Kidney (tissue), 14 donors: ENCODE results near the gene ZNF860. TPM values are rescaled to one million over a fixed set of nuclear protein-coding genes. Genes with fewer than 3 reads are reported as not detected.

Source experiments
- DNase-seq, 5 donors: peaks; one replicate each; pipeline ENCODE4 v3.0.0-alpha.2; 2013 to 2020
- FAIRE-seq: peaks from 2 replicates; lab custom pipeline; 2012; peaks lifted over from hg19 to GRCh38; lab: Jason Lieb, UNC
- H3K27ac ChIP-seq, 2 donors: one replicate each; pipeline ENCODE4 v1.7.0; 2013; ENCODE audit warnings: low read depth in 2 of 2, low read length in 2 of 2, inconsistent platforms in 1 of 2
- H3K27me3 ChIP-seq: one replicate; pipeline ENCODE4 v1.7.1; 2013; ENCODE audit warnings: low read length, inconsistent platforms; ENCODE audit not compliant: control insufficient read depth, insufficient read depth
- H3K36me3 ChIP-seq, 3 donors: one replicate each; pipeline versions ENCODE4 v1.7.0 to v1.7.1; 2013; ENCODE audit warnings: low read length in 3 of 3, control low read depth in 1 of 3, inconsistent platforms in 1 of 3; ENCODE audit not compliant: insufficient read depth in 3 of 3, control insufficient read depth in 2 of 3
- H3K4me1 ChIP-seq, 3 donors: one replicate each; pipeline versions ENCODE4 v1.7.0 to v1.7.1; 2013; ENCODE audit warnings: low read length in 3 of 3, inconsistent platforms in 1 of 3, low read depth in 1 of 3; ENCODE audit not compliant: control insufficient read depth in 2 of 3, insufficient read depth in 2 of 3
- H3K4me3 ChIP-seq, 3 donors: one replicate each; pipeline versions ENCODE4 v1.7.0 to v1.8.1; 2013; ENCODE audit warnings: low read length in 3 of 3, control low read depth in 1 of 3, inconsistent platforms in 1 of 3
- H3K9ac ChIP-seq, 3 donors: one replicate each; pipeline versions ENCODE4 v1.7.0 to v1.7.1; 2013; ENCODE audit warnings: low read length in 3 of 3, control low read depth in 1 of 3, inconsistent platforms in 1 of 3
- H3K9me3 ChIP-seq, 3 donors: one replicate each; pipeline versions ENCODE4 v1.7.0 to v1.7.1; 2013; ENCODE audit warnings: low read length in 3 of 3, control low read depth in 1 of 3, inconsistent platforms in 1 of 3; ENCODE audit not compliant: control insufficient read depth in 2 of 3, insufficient read depth in 1 of 3
- intact Hi-C: fragments of 100-400 bp; cut with DNase I; formaldehyde crosslinking; loops from one replicate; pipeline ENCODE4 v1.11.1; 2022
- polyA plus RNA-seq: library from polyadenylated mRNA; stranded (reverse); fragments of 350-450 nt; fragmentation: Illumina TruSeq; extraction: RNeasy Lipid Tissue Mini Kit (QIAGEN cat#74804); gene quantifications from one replicate; pipeline ENCODE4 v1.2.3, GENCODE V29; 2014; ENCODE audit warnings: low read depth, low replicate concordance; ENCODE audit not compliant: insufficient read depth
- total RNA-seq: library from RNA; stranded (reverse); fragmentation: NEBNext Ultra II Directional; extraction: Animal tissue kit (Norgen Biotek cat#: 25700); gene quantifications from one replicate; pipeline ENCODE4 v1.2.1, GENCODE V29; 2021
- TF ChIP-seq, protein P1 (sequence below): IDR thresholded peaks from 3 replicates; pipeline ENCODE4 v1.5.1; 2012; ENCODE audit warnings: mild to moderate bottlenecking, moderate library complexity, borderline replicate concordance; ENCODE audit not compliant: insufficient read depth; ENCODE audit errors: extremely low read depth
- donor health status: control.
- donor health status: control.
- donor health status: control.
- donor health status: control.
- donor health status: control.
- donor health status: DM: yes; HTN: yes; CAD: no.
- donor health status: Normal renal cell carcinoma (clear cell type).

Gene ZNF860
- total and polyA plus RNA-seq, 2 donors from 2014 or later: 0.84 to 5.9 TPM

DNA sequence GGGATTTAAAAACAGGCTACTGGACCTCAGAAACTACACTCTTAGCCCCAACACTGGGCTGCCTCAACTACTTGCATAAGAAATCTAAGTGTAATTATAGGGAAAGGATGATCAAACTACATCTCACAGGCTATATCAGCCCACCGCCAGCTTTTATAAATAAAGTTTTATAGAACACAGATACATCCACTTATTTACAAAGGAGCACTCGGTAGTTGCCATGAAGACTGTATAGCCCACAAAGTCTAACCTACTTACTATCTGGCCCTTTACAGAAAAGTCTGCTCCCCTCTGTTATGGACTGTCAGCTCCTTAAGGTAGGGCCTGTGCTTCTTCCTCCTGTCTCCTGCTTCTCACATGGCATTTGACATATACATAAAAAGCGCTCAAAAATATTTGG, 9.9 kb upstream of the ZNF860 start:
- no peaks in the 10 kb centered on the region for H3K9me3 ChIP-seq
- H3K4me3 ChIP-seq: no peak overlapping the region
- no peak for FAIRE-seq
- peaks cover 6 to 28% (median 7%) of the 10 kb centered on the region in 3 donors for H3K4me1 ChIP-seq
- intact Hi-C loops: no loop called here
- no peak overlapping the region for H3K9ac ChIP-seq
- H3K36me3 ChIP-seq: no peaks in the 10 kb centered on the region
- DNase-seq: no peak
- H3K27ac ChIP-seq: no peak overlapping the region
- TF ChIP-seq, protein P1, sequence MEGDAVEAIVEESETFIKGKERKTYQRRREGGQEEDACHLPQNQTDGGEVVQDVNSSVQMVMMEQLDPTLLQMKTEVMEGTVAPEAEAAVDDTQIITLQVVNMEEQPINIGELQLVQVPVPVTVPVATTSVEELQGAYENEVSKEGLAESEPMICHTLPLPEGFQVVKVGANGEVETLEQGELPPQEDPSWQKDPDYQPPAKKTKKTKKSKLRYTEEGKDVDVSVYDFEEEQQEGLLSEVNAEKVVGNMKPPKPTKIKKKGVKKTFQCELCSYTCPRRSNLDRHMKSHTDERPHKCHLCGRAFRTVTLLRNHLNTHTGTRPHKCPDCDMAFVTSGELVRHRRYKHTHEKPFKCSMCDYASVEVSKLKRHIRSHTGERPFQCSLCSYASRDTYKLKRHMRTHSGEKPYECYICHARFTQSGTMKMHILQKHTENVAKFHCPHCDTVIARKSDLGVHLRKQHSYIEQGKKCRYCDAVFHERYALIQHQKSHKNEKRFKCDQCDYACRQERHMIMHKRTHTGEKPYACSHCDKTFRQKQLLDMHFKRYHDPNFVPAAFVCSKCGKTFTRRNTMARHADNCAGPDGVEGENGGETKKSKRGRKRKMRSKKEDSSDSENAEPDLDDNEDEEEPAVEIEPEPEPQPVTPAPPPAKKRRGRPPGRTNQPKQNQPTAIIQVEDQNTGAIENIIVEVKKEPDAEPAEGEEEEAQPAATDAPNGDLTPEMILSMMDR: no peak
- no peaks in the 10 kb centered on the region for H3K27me3 ChIP-seq

DNA sequence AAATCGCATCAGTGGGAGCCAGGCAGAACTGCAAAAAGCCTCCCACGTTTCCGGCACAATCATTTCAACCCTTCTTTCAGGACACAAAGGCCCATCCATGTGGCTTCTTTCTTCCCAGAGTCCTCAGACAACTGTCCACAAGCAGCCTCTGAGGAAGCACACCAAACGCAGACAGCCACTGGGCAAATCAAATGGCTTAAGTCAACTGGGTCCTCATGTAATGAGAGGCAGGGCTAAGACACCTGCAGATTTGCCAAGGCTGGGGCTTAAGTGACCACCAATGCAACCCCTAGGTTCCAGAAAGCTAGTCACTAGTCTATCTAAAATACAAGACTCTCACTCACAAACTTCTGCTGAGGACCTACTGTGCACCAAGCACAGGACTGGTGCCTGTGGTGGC, 8.5 kb upstream of the ZNF860 start:
- intact Hi-C loops: no loop called here
- Histone ChIP-seq H3K4me1 (peaks cover 6 to 19% (median 7%) of the 10 kb centered on the region in 3 donors), H3K9ac (no peak overlapping the region), H3K27ac (no peak overlapping the region), H3K9me3 (no peaks in the 10 kb centered on the region), H3K27me3 (no peaks in the 10 kb centered on the region), H3K36me3 (no peaks in the 10 kb centered on the region), H3K4me3 (no peak overlapping the region)
- TF ChIP-seq, protein P1: no peak
- DNase-seq: no peak
- no peak for FAIRE-seq

DNA sequence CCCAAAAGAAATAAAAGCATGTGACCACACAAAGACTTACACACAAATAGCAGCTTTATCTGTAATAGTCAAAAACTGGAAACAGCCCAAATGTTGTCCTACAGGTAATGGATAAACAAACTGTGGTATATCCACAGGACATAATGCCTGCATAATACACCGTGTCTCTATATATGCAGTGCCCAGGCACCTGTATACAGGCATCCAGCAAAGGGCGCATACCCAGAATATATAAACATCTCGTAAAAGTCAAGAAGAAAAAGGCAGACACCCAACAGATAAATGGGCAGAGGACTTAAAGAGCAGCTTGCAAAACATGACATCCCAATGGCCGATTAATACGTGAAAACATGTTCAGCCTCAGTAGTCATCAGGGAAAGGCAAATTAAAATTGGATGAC, 7.7 kb upstream of the ZNF860 start:
- FAIRE-seq (no peak), DNase-seq (no peak)
- no peak overlapping the region for H3K9ac ChIP-seq
- H3K9me3 ChIP-seq: no peaks in the 10 kb centered on the region
- TF ChIP-seq, protein P1: no peak
- intact Hi-C loops: no loop called here
- H3K4me1 ChIP-seq: peaks cover under 1 to 16% (median 6%) of the 10 kb centered on the region in 3 donors
- H3K4me3 ChIP-seq: no peak overlapping the region
- H3K27me3 ChIP-seq: no peaks in the 10 kb centered on the region
- no peak overlapping the region for H3K27ac ChIP-seq
- H3K36me3 ChIP-seq: no peaks in the 10 kb centered on the region

DNA sequence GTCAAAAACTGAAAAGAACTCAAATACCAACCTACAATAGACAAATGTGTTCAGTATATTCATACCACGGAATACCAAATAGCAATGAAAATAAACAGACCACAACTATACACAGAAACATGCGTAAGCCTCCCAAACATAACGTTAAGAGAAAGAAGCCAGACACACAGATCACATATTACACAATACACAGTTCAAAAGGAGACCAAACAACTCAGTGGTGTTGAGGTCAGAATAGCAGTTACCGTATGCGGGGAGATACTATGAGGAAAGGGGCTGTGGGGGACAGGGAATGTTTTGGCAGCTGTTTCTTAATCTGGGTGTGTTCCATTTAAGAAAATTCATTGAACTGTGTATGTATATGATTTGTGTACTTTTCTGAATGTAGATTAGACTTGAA, 7.1 kb upstream of the ZNF860 start:
- no peak for DNase-seq
- Histone ChIP-seq H3K9me3 (no peaks in the 10 kb centered on the region), H3K36me3 (no peaks in the 10 kb centered on the region), H3K4me1 (peaks cover 0 to 15% (median 2%) of the 10 kb centered on the region in 3 donors), H3K9ac (no peak overlapping the region), H3K4me3 (no peak overlapping the region), H3K27ac (no peak overlapping the region), H3K27me3 (no peaks in the 10 kb centered on the region)
- FAIRE-seq: no peak
- intact Hi-C loops: no loop called here
- TF ChIP-seq, protein P1: no peak
